ENCODE measurements around the gene IRGC. TPM values are rescaled to one million over a fixed set of nuclear protein-coding genes. Genes with fewer than 3 reads are reported as not detected.

Gene IRGC
- total RNA-seq, 4 donors from 2014 or later = not detected

DNA sequence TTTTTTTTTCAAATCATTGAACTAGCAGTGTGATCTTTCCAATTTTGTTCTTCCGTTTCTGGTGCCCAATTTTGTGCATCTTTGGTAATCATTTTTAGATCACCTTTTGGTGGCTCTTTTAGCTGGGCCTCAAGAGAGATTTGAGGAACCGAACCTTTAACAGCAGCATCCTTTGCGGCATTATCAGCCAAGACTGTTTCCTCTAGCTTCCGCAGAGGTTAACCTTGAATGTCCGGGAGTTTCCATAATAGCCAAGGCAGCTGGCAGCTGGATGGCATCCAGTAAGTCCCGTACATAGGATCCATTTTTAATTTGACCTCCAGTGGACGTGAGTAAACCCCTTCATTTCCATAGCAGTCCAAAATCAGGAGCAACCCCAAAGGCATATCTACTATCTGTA lies 9.6 kb downstream of the IRGC start:
- TF ChIP-seq POLR2A (IDR thresholded peaks at IDR 0.05) = no peak
- TF ChIP-seq, protein P1, sequence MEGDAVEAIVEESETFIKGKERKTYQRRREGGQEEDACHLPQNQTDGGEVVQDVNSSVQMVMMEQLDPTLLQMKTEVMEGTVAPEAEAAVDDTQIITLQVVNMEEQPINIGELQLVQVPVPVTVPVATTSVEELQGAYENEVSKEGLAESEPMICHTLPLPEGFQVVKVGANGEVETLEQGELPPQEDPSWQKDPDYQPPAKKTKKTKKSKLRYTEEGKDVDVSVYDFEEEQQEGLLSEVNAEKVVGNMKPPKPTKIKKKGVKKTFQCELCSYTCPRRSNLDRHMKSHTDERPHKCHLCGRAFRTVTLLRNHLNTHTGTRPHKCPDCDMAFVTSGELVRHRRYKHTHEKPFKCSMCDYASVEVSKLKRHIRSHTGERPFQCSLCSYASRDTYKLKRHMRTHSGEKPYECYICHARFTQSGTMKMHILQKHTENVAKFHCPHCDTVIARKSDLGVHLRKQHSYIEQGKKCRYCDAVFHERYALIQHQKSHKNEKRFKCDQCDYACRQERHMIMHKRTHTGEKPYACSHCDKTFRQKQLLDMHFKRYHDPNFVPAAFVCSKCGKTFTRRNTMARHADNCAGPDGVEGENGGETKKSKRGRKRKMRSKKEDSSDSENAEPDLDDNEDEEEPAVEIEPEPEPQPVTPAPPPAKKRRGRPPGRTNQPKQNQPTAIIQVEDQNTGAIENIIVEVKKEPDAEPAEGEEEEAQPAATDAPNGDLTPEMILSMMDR (IDR thresholded peaks at IDR 0.05 in 4 of 5, conservative IDR thresholded peaks at IDR 0.05 in 1 of 5) = no peak
- H3K4me3 ChIP-seq = no peak overlapping the region
- intact Hi-C loops (cut with DNase I; ENCODE audit: low total_unique reads) (no loop called here), in situ Hi-C loops (cut with MboI; ENCODE audit: low sequenced_read_pairs in 4 of 4) (no loop called here)
- no peak for DNase-seq
- no peaks in the 10 kb centered on the region for H3K9me3 ChIP-seq
- H3K4me1 ChIP-seq = peaks cover 0 to 9% of the 10 kb centered on the region in 2 donors
- H3K36me3 ChIP-seq = peaks cover 0 to 4% of the 10 kb centered on the region in 2 donors
- H3K27me3 ChIP-seq = no peaks in the 10 kb centered on the region
- no peak for ATAC-seq
- no peak overlapping the region for H3K27ac ChIP-seq

DNA sequence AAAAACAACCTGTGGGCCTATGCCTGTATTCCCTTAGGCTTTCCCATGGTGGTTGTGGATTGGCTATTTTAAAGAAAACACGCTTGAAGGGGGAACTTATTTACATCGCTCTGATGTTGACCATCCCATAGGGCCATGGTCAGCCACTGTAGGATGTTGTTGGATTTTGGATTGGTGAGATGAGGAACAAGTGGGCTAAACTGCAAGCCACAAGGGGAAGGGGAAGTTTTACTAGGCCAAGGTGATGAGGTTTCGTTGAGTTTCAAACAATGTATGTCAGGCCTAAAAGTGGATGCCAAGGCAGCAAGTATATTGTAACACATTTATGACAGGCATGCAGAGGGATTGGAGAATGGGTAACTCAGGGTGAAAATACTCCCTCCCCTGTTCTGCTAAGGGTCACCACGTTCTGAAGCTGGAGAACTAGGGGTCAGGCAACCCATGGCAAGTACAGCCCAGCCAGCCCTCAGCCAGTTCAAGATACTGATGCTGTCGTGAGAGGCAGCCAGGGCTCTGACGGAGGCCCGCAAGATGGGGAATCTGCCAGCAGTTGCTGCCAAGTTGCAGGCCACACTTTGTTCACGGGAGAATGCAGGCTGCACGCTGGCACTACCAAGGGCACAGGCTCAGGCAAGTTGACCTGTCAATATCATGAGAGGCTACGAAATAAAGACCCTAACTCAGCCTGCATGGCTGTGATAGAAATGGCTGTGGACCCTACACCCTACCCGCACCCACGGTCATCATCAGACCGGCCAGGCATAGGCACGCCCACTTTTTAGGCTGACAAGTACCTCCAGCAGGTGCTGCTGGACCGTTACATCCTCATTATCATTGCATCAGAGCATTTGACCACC lies 11.1 kb downstream of the IRGC start:
- H3K27me3 ChIP-seq = no peaks in the 10 kb centered on the region
- intact Hi-C loops (cut with DNase I; ENCODE audit: low total_unique reads) (no loop called here), in situ Hi-C loops (cut with MboI; ENCODE audit: low sequenced_read_pairs in 4 of 4) (no loop called here)
- DNase-seq = no peak
- no peak for TF ChIP-seq POLR2A (IDR thresholded peaks at IDR 0.05)
- TF ChIP-seq, protein P1 (IDR thresholded peaks at IDR 0.05 in 4 of 5, conservative IDR thresholded peaks at IDR 0.05 in 1 of 5) = no peak
- peaks cover 0 to 9% of the 10 kb centered on the region in 2 donors for H3K4me1 ChIP-seq
- no peak overlapping the region for H3K27ac ChIP-seq
- peaks cover 0 to 19% of the 10 kb centered on the region in 2 donors for H3K36me3 ChIP-seq
- no peak overlapping the region for H3K4me3 ChIP-seq
- H3K9me3 ChIP-seq = no peaks in the 10 kb centered on the region
- ATAC-seq = no peak

DNA sequence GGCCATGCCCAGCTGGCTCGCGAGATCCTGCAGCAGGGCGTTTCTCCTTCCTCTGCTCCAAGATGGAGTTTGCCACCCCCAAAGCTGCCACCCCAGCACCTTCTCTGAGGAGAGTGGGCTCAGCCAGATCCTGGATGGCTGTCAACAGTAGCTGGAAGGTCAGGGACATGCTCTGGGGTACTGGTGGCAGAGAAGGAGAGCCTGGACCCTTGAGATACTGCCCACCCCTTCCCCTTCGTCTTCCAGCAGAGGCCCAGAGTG lies 11.6 kb downstream of the IRGC start:
- intact Hi-C loops (cut with DNase I; ENCODE audit: low total_unique reads) = no loop called here
- no peak overlapping the region for H3K27ac ChIP-seq
- H3K9me3 ChIP-seq = no peaks in the 10 kb centered on the region
- H3K4me3 ChIP-seq = no peak overlapping the region
- in situ Hi-C loops (cut with MboI; ENCODE audit: low sequenced_read_pairs in 4 of 4) = no loop called here
- peaks cover 0 to 9% of the 10 kb centered on the region in 2 donors for H3K4me1 ChIP-seq
- TF ChIP-seq, protein P1 (IDR thresholded peaks at IDR 0.05 in 4 of 5, conservative IDR thresholded peaks at IDR 0.05 in 1 of 5) = no peak
- TF ChIP-seq POLR2A (IDR thresholded peaks at IDR 0.05) = no peak
- ATAC-seq = no peak
- H3K27me3 ChIP-seq = no peaks in the 10 kb centered on the region
- H3K36me3 ChIP-seq = peaks cover 0 to 24% of the 10 kb centered on the region in 2 donors
- no peak for DNase-seq

DNA sequence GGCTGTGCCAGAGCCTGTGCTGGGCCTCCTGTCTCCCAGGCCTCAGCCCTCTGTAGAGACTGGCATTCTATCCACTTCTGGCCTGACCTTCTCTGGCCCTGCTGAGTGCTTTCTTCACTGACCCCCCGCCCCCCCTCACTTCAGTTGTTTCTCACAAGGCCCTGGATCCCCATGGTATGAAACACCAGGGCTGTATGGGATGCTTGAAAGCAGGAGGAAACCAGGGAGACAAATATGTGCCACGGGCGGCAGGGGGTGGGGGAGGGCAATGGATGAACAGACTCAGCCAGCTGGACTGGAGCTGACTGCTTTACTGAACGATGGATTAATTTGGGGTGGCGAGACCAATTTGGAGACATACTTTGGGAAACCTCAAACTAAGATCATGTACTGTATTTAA lies 14.0 kb downstream of the IRGC start:
- intact Hi-C loops (cut with DNase I; ENCODE audit: low total_unique reads) = no loop called here
- in situ Hi-C loops (cut with MboI; ENCODE audit: low sequenced_read_pairs in 4 of 4) = no loop called here
- no peak for DNase-seq
- ATAC-seq = no peak
- Histone ChIP-seq H3K27ac (no peak overlapping the region), H3K4me1 (peaks cover 0 to 9% of the 10 kb centered on the region in 2 donors), H3K4me3 (no peak overlapping the region), H3K9me3 (no peaks in the 10 kb centered on the region), H3K36me3 (peaks cover 0 to 44% of the 10 kb centered on the region in 2 donors), H3K27me3 (no peaks in the 10 kb centered on the region)
- TF ChIP-seq, protein P1 (IDR thresholded peaks at IDR 0.05 in 4 of 5, conservative IDR thresholded peaks at IDR 0.05 in 1 of 5) = no peak
- no peak for TF ChIP-seq POLR2A (IDR thresholded peaks at IDR 0.05)
